ENCODE measurements around the gene CDC45.

DNA sequence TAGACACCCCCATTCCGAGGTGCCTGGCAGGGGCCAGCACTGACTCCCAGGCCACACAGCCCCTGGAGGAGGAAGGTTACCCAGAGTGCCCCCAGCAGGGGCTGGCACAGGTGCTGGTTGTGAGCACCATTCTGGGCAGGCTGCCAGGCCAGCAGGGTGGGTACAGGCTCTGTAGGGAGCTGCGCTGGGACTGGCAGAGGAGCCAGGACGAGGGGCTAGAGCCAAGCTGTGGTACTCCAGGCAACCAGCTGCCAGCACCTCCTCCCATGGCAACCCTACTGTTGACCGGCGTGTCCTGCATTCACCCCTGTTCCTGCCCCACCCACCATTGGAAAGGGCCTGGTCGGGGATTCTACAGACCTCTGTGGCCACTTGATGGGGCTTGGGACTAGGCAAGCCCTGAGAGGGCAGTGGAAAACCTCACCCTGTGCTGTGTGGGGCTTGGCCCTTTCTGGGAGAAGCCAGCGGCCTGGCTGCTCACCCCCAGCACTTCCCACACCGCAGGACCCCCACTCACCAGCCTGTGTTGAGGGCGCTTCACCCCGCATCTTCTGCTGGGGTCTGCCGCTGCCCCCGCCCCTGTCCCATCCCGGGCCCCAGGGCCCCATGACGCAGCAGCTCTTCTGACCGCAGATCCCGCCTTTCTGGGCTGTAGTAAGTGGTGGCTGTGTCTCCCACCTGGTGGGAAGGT is 42.6 kb downstream of the CDC45 start:
- TF ChIP-seq CTCF (IDR thresholded peaks at IDR 0.05): no peak
- TF ChIP-seq POLR2A (IDR thresholded peaks at IDR 0.05): no peak

Measured in testis (tissue), 2 donors.